Measurements from ENCODE around the gene TCEA3.

DNA sequence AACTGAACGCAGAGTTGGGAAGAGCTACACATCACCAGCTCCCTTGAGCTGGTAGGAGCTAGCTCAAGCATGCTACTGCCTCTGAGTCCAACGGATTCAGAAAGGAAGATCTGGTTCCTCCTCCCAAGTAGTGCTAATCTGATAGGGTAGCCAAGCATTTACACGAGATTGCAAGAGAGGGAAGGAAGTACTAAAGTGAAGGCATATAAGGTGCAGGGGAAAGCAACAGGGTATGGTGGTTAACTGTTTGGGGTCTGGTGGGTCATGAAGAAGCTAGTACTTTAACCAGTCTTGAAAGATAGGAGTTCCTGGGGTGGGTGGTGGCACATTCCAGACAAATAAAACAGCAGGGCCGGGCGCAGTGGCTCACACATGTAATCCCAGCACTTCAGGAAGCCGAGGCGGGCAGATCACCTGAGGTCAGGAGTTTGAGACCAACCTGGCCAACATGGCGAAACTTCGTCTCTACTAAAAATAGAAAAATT is 34.7 kb downstream of the TCEA3 start:
- TF ChIP-seq CTCF (optimal IDR thresholded peaks at IDR 0.05 in 1 of 3, IDR thresholded peaks at IDR 0.05 in 1 of 3, conservative IDR thresholded peaks at IDR 0.05 in 1 of 3; ENCODE audit: extremely low read depth in 1 of 3, insufficient read depth in 2 of 3, low read length in 3 of 3) (no peak), EZH2 (IDR thresholded peaks at IDR 0.05; ENCODE audit: low read length) (no peak)

All from keratinocyte (primary cell).